GM13976 (cell line): ENCODE data around the gene FRK.

Experiments
- DNase-seq: peaks from one replicate; pipeline ENCODE4 v3.0.0; 2012; ENCODE audit warnings: low spot score
- in situ Hi-C: fragments of 300-500 bp; cut with MboI; formaldehyde crosslinking; loops from one replicate; pipeline ENCODE4 v1.12.0; 2022; ENCODE audit warnings: low sequenced_read_pairs, mixed read lengths, inconsistent platforms; ENCODE audit not compliant: unreplicated experiment
- TF ChIP-seq, protein P1 (sequence below): IDR thresholded peaks from 2 replicates; pipeline ENCODE4 v1.5.1; 2012; ENCODE audit warnings: borderline replicate concordance, mild to moderate bottlenecking; ENCODE audit not compliant: insufficient read depth; ENCODE audit errors: extremely low read depth, missing control alignments, control extremely low read depth

Gene FRK

DNA sequence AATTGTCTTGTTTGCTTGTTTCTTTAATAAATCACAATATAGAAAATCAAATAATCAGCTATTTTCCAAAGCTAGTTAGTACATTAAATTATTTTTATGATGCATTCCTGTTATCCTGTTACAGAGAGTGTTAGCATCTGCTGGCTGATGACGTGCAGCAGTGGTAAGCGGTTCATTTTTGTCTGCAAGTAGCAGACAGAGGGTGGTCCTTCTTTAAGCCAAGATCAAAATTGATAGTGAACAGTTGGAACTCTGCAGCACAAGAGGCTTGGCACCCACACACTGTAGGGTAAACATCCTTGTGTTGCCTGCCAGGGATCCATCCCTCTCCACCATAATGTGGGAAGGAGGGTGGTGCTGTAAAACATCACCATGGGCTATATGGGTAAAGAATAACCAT is 158.3 kb downstream of the FRK start:
- TF ChIP-seq, protein P1, sequence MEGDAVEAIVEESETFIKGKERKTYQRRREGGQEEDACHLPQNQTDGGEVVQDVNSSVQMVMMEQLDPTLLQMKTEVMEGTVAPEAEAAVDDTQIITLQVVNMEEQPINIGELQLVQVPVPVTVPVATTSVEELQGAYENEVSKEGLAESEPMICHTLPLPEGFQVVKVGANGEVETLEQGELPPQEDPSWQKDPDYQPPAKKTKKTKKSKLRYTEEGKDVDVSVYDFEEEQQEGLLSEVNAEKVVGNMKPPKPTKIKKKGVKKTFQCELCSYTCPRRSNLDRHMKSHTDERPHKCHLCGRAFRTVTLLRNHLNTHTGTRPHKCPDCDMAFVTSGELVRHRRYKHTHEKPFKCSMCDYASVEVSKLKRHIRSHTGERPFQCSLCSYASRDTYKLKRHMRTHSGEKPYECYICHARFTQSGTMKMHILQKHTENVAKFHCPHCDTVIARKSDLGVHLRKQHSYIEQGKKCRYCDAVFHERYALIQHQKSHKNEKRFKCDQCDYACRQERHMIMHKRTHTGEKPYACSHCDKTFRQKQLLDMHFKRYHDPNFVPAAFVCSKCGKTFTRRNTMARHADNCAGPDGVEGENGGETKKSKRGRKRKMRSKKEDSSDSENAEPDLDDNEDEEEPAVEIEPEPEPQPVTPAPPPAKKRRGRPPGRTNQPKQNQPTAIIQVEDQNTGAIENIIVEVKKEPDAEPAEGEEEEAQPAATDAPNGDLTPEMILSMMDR: no peak
- in situ Hi-C loops: no loop called here
- no peak for DNase-seq

DNA sequence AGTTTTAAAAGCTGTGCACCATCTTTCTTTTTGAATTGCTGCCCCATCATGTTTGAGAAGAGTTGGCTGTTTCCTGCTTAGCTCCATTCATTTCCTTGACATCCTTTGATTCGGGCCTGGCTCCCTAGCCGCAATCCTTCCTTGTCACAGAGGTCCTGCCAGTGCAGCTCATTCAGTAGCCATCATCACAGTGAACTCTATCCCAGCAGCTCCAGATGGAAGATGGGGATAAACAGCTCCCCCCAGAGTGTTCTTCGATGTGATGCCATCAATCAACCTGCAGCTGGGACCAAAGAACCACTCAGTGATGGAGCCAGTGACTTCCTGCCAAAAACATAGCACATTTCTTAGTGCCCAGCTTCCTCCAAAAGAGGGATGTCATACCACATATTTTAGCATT is 158.8 kb downstream of the FRK start:
- TF ChIP-seq, protein P1: no peak
- DNase-seq: no peak
- in situ Hi-C loops: no loop called here

DNA sequence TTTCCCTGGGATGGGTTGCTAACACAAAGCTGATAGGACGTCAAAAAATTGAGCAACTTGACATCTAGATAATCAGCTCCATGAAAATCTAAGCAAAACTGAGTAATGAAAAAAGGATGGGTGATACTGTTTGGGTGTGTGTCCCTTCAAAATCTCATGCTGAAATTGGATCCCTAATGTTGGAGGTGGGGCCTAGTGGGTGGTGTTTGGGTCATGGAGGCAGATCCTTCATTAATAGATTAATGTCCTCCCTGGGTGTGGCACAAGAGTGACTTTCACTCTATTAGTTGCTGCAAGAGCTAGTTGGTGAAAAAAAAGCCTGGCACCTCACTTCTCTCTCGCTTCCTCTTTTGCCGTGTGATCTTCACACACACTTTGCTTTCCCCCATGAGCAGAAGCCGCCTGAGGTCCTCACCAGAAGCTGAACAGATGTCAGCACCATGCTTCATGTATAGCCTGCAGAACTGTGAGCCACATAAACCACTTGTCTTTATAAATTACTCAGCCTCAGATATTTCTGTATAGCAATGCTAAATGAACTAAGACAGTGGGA is 160.9 kb downstream of the FRK start:
- in situ Hi-C loops: loop anchor here (25.0 kb wide), 1 partner anchor 1163 kb away; no protein-coding TSS in a partner anchor
- TF ChIP-seq, protein P1: no peak
- no peak for DNase-seq

DNA sequence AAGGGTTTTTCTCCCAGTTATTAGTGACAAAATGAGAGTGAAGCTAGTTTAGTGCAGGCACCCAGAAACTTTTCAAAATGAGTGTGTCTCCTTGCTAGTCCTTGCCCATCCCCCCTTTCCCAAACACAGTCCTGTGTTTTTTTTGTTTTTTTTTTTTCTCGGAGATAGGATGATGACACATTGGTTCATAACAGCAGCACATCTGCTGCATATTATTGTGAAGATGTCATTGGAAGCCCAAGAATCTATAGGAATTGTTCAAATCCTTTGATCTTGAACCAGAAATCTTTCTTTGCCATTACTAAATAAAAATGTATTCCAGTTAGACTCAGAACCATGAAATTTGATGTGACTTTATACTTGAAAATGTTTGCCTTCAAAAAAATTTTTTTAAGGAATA is 162.4 kb downstream of the FRK start:
- in situ Hi-C loops: loop anchor here (25.0 kb wide), 1 partner anchor 1161 kb away; no protein-coding TSS in a partner anchor
- TF ChIP-seq, protein P1: no peak
- no peak for DNase-seq

DNA sequence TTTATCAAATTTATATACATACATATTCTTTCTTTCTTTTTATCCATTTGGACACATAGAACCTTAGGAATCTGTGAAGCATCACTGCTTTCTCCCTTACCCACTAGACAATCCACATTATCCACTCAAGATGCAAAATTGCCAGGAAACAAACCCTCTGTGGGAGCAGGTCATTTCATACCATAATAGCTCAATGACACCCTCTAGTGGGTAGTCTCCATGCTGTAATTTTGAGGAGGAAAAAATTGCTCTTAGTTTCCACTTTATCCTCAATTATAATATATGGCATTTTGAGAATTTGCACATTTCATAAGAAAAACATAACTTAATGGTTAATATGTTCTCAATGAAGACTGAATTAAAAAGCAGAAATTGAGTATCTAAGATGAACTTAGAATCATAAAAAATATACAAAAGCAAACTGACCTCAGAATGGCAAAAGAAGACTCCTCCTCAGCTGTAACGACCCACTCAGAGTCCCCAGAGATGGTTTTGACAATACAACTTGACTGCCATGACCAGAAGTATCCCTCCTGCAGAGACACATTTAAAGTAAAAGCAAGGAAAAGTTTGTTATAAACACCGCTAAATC is 164.1 kb downstream of the FRK start:
- peak; percentile 21 for DNase-seq
- in situ Hi-C loops: loop anchor here (25.0 kb wide), 1 partner anchor 1159 kb away; no protein-coding TSS in a partner anchor

DNA sequence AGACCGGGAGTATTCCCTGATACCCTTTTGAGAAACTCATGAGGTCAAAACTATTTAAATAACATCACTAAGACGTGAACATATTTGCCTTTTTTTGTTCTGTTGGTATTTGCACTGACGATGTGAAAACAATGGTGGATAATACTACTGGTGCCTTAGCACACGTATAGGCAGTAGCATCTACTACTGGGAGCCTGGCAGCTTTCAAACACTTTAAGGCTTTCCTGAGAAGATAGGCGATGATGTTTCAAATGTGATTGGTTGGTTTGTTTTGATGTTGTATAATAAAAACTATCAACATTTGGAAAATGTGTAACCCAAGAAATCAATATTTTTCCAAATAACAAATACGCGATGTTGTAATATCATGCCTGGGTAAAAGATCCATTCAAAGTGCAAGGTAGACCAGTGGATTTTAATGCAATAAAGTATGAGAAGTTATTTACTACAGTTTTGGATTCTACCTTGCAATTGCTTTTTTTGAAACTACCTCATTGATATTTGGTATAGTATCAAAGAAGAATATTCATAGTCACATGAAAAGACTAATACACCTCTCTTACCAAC is 166.2 kb downstream of the FRK start:
- no peak for DNase-seq
- TF ChIP-seq, protein P1: no peak
- in situ Hi-C loops: loop anchor here (25.0 kb wide), 1 partner anchor 1157 kb away; no protein-coding TSS in a partner anchor

More for the DNA sequence above, 164.1 kb downstream of the FRK start:
- TF ChIP-seq, protein P1: peak; percentile 58
